GF-D8 (cell line): ENCODE results near the gene FCHSD1.

Source experiments
- DNase-seq: peaks from one replicate; lab custom pipeline; 2025; lab: John Stamatoyannopoulos, UW

Gene FCHSD1

DNA sequence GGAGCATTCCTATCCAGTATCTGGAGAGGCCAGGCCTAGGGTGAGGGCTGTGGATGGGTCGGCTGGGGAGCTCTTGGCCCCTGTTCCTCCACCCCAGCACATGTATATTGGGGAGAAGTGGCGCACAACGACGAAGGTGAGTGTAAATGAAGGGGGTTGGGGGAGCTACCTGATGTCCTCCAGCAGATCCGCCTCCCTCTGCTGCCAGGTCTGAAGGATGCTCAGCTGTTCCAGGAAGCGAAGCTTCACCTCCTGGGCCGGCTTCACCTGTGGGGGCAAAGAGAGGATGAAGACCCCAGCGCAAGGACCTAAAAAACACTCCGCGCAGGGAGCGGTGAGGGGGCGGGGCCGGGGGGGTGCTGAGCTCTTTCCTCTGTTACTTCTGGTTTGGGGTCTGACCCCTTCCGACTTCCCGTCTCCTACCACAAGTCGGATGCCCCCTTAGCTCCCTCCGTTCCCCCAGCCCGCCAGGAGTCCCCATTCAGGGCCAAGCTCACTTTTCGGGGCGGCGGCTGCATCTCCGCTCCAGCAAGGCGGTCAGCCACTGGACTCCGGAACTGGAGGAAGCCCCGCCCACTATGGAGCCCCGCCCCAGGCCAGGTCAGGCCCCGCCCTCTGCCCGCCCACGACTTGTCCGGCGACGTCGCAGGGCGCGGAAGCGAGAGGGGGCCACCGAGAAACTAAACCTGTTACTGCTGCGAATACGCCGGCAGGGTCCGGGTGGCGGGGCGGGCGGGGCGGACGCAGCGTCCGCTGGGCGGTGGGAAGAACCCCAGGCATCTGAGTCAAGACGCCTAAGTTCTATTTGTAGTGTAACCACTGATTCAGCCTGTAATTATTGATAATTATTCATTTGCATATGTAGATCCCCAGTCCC, at the start of gene FCHSD1:
TSS of gene FCHSD1 (minus strand) at position 568 of the 877 bp plus-strand sequence. CDS start at position 518, 50 bp downstream.
- no peak for DNase-seq

- DNase-seq: no peak
Measured at GRCh38 chr5:141697586-141697985, 46.4 kb upstream of the FCHSD1 start.

DNA sequence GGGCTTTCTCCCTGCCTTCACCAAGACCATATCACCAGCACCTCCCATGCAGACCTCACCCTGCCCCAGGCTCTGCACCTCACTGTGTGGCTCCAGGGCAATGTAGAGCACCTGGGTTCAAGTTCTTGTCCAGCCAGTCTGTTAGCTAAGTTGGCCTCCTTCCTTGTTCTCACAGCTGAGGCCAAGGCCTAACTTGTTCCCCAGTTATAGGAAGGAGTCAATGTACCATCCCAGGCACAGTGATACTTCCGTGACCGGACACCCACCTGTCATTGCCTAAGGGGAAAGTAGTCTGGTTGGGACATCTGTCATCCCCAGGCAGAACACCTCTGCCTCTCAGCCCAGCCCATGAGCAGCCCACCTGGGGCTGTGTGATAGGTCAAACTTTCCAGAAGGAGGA, 45.2 kb upstream of the FCHSD1 start:
- DNase-seq: no peak

- no peak for DNase-seq
Measured at GRCh38 chr5:141695627-141696215, 44.5 kb upstream of the FCHSD1 start.

DNA sequence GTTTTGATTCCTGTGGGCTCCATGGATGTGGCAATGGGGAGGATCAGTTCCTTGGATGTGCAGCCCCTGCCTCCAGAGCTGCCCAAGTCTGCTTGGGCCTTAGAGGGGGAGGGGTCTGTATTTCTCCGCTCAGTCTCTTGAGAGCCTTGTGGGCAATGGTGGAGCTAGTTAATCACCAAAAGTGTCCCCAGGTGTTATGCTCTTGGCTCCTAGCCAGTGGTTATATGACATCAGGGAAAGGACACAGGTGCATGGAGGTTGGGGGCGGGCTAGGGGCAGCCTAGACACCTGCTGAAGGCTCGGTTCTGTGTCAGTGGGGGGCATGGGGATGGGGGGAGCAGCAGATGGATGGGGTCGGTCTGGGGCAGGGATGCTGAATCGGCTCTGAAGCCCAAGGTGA, 43.3 kb upstream of the FCHSD1 start:
- DNase-seq: no peak

GRCh38 chr5:141692919-141693725, 41.9 kb upstream of the FCHSD1 start:
- DNase-seq: no peak

DNA sequence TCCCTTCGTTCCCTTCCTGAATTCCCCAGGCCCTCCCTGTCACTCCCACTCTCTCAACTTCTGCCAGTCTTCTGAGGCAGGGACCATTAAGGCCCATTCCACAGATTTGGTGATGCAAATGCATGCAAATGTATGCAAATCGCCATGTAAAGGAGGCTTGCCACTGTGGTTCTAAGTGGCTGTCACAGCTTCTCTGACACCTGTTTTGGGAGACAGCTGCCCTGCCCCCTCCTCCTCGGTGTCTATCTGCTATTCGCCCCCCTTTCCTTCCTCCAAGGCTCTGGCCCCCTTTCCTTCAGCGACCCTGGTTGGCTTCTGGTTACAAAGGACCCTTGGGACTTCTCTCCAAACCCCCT, 41.3 kb upstream of the FCHSD1 start:
- DNase-seq: no peak

DNA sequence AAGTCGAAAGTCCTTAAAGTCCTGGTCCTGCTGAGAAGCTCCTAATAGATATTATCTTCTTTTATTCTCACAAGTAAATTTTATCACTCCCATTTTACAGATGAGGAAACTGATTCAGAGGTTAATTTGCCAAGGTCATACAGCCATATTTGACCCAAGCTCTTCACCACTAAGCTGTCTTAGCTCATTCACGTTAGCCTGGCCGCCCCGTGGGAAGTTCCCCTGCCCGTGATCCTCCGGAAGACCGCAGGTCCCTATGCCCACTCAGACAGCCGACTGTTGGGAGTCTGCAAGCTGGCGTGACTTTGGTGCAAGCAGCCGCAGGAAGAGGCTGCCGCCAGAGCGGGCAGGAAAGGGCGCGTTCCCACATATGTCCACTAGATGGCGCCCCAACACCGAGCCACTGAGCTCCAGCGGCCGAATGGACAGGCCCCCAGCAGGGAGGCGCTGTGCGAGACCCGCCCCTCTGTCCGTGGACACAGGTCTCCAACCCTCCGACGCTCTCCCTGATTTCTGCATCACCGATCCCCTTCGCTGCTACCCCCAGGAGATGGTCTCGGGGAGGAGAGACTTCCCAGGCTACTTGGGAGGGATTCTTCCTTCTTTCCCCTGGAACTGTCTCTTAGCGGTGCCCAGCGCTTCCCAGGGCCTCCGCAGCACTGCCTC, 40.8 kb upstream of the FCHSD1 start:
- peak; percentile 26 for DNase-seq

DNA sequence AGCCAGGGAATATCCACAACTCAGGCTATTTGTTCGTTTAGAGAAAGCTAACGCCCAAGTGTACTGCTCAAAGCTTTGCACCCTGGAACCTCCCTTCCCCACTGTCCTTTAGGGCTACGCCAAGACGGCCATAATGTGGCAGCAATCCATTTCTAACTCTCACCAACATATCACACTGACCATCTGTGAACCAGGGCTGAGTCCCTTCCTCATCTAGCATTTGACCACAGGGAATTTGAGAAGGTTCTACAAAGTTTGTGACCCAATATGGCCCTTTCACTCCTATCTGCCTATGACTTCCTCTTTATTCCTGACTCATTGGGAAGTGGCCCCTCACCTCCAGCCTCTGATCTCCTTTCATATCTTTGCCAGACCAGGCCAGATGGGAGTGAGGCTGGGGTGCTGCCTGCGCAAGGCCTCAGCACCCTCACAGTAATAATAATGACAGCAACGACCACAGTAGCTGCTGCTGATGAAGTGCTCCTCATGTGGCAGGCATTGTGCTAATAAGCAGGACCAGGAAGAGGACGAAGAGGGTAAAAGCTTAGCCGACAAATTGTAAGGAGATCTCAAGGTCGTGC, 40.2 kb upstream of the FCHSD1 start:
- no peak for DNase-seq

GRCh38 chr5:141686648-141687416, 35.6 kb upstream of the FCHSD1 start:
- DNase-seq: no peak

DNA sequence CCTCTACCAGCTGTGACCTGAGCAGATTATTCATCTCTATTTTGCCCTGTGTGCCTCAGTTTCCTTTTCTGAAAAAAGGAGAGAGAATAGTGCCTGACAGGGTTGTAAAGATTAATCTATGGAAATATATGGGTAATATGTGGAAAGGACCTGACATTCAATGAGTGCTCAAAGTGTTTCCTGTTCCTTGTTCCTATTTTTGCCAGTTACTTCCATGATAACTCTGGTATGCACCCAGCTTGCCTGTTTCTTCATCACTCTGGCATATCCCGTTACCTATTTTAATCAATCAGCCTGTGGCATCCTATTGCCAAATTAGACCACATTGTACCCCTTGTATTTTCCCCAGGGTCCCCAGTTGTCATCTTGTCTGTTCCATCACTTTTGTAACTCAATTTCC, 34.4 kb upstream of the FCHSD1 start:
- no peak for DNase-seq

GRCh38 chr5:141683596-141684141, 32.5 kb upstream of the FCHSD1 start:
- DNase-seq: no peak

DNA sequence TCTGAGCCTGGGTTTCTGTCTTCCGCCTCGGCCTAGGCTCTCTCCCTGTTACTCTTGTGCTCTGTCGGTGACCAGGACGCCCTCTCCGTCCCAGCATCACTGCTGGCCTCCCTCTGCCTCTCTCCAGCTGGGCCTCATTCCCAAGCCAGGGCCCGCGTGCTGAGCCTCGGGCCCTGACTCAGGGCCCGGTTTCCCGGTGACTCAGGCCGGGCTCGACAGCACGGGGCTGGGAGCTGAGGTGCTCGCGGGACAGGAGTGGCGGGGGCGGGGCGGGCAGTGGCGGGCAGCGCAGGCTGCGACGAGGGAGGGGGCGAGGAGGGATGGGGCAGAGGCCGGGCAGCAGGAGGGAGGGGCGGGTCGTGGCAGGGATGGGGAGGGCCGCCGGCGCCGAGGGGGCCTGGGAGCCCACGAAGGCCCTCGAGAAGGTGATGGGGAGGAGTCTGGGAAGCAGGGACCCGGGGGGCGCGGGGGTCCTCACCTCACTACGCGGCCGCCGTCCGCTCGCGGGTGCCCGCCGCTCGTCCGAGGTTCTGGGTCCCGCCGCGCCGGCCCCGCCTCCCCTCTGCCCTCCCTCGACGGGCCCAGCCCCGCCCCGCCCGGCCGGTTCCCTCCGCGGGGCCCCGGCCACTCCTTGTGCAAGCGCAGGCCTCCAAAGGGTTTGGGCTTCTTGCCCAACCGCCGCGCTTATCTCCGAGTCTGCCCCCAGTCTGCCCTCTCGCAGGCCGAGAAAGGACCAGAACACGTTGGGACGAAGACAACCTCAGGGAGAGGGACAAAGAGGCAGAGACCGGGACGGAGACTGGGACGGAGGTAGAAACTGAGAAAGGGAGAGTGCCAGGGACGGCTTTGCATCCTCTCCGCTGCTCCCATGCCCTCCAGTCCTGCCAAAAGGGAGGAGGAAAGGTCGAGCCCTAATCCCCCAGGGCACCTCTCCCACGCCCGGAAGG, 30.8 kb upstream of the FCHSD1 start, which contains the start of gene ARAP3:
TSS of gene ARAP3 (minus strand) at position 536 of the 947 bp plus-strand sequence. CDS start 1,744 bp downstream, outside the sequence.
- DNase-seq: peak; percentile 67

DNA sequence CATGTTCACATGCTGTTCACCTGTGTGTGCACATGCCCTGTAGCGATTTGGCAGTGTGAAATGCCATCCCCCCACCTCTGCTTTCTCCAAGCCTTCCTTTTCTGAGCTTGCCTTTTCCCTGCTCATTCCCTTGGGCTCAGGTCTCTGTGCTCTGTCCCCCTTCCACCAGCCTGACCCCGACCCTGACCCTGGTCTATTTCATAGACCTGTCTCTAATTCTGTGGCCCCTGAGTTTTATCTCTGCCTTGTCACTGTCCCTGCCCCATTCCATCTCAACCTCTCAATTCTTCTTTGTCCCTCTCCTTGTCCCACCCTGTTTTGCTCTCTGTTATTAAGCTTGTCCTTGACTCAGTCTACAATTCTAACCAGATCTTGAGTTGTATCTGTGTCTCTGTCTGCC, 30.1 kb upstream of the FCHSD1 start:
- DNase-seq: no peak

- DNase-seq: no peak
Measured at GRCh38 chr5:141680751-141681201, 29.6 kb upstream of the FCHSD1 start.

DNA sequence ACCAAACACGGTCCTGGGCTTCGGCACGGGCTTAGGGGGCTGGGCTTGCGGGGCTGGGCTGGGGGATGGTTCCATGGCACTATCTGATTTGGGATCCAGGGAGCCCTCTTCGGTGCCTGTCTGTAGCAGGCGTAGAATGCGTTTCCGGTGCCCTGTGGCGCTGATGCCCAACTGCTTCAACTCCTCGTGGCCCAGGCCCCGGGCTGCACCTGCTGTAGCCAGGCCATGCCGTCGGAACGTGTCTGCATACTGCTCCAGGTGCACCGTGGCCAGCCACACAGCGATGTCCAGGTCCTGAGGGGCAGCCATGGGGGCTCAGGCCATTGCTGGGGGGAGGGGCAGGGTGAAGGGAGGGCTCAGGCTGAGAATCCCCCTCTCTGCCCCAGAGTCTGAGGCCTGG, 29.0 kb upstream of the FCHSD1 start:
- DNase-seq: no peak

DNA sequence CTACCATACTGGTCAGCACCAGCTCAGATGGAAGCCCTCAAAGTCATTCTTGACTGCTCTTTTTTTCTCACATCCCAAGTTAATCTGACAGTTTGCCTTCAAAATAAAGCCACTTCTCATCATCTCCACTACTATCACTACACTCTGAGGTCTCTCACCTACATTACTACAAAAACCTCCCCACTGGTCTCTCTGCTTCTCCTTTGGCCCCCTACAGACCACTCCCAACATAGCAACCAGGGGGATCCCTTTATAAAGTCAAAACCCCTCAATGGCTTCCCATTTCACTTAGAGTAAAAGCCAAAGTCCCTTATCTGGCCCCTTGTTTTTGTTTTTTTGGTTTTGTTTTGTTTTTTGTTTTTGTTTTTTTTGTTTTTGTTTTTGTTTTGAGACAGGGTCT, 26.2 kb upstream of the FCHSD1 start:
- no peak for DNase-seq

GRCh38 chr5:141675672-141676071, 24.5 kb upstream of the FCHSD1 start:
- DNase-seq: no peak

GRCh38 chr5:141674747-141675146, 23.5 kb upstream of the FCHSD1 start:
- no peak for DNase-seq
